Osteocyte (in vitro differentiated cells): Measurements from ENCODE around the gene CLMN. TPM values are rescaled to one million over a fixed set of nuclear protein-coding genes. Genes with fewer than 3 reads are reported as not detected.
"Not testable (repeated sequence)": the region's sequence is repeated elsewhere in the genome, so short reads cannot be mapped to it uniquely, and the experiment has no call there.

Experiments used
- DNase-seq: peaks from one replicate; pipeline ENCODE4 v3.0.0; 2021; ENCODE audit warnings: mixed read lengths; ENCODE audit not compliant: unreplicated experiment; ENCODE audit errors: extremely low spot score
- H3K27ac Mint-ChIP-seq: one replicate; pipeline ENCODE4 v1.8.0; 2021; ENCODE audit warnings: mild to moderate bottlenecking, mixed read lengths; ENCODE audit not compliant: unreplicated experiment
- H3K27me3 Mint-ChIP-seq: one replicate; pipeline ENCODE4 v1.8.0; 2021; ENCODE audit warnings: mixed read lengths; ENCODE audit not compliant: unreplicated experiment
- H3K36me3 Mint-ChIP-seq: one replicate; pipeline ENCODE4 v1.8.0; 2021; ENCODE audit warnings: mixed read lengths; ENCODE audit not compliant: unreplicated experiment
- H3K4me1 Mint-ChIP-seq: one replicate; pipeline ENCODE4 v1.8.0; 2021; ENCODE audit warnings: mixed read lengths; ENCODE audit not compliant: unreplicated experiment
- H3K4me3 Mint-ChIP-seq: one replicate; pipeline ENCODE4 v1.8.0; 2021; ENCODE audit warnings: mild to moderate bottlenecking, moderate library complexity, mixed read lengths; ENCODE audit not compliant: unreplicated experiment
- H3K9me3 Mint-ChIP-seq: one replicate; pipeline ENCODE4 v1.8.0; 2021; ENCODE audit warnings: mixed read lengths; ENCODE audit not compliant: unreplicated experiment
- CTCF ChIP-seq: fragments of 200-600 bp; sonication (generic); IDR thresholded peaks from 2 replicates; pipeline ENCODE4 v1.5.0; 2021; ENCODE audit warnings: antibody characterized with exemption, mild to moderate bottlenecking, moderate library complexity
- total RNA-seq: library from RNA; stranded (reverse); gene quantifications from 2 replicates; pipeline ENCODE4 v1.2.1, GENCODE V29; 2021

CLMN gene
- total RNA-seq, 1 donor from 2014 or later = 5.4 TPM

GRCh38 chr14:95138876-95139275 lies 180.8 kb downstream of the CLMN start:
- Mint-ChIP-seq H3K4me3 (no peak overlapping the region), H3K27ac (no peak overlapping the region), H3K36me3 (no peaks in the 10 kb centered on the region), H3K27me3 (no peaks in the 10 kb centered on the region), H3K9me3 (no peaks in the 10 kb centered on the region), H3K4me1 (peaks cover 45% of the 10 kb centered on the region)
- TF ChIP-seq CTCF = no peak
- DNase-seq = no peak

GRCh38 chr14:95138455-95138854 lies 181.3 kb downstream of the CLMN start:
- H3K4me3 Mint-ChIP-seq, DNase-seq, H3K9me3 Mint-ChIP-seq, H3K36me3 Mint-ChIP-seq, H3K27me3 Mint-ChIP-seq: not testable (repeated sequence)
- peak overlapping the region; percentile 15 for H3K27ac Mint-ChIP-seq
- peaks cover 43% of the 10 kb centered on the region for H3K4me1 Mint-ChIP-seq

GRCh38 chr14:95137804-95138167 lies 181.9 kb downstream of the CLMN start:
- H3K27me3 Mint-ChIP-seq = no peaks in the 10 kb centered on the region
- H3K4me3 Mint-ChIP-seq = no peak overlapping the region
- TF ChIP-seq CTCF = no peak
- peak overlapping the region; percentile 62 for H3K27ac Mint-ChIP-seq
- no peak for DNase-seq
- H3K9me3 Mint-ChIP-seq = no peaks in the 10 kb centered on the region
- H3K4me1 Mint-ChIP-seq = peaks cover 44% of the 10 kb centered on the region
- peaks cover 7% of the 10 kb centered on the region for H3K36me3 Mint-ChIP-seq

GRCh38 chr14:95137164-95137803 lies 182.4 kb downstream of the CLMN start:
- Mint-ChIP-seq H3K27ac (peak overlapping the region; percentile 62), H3K9me3 (no peaks in the 10 kb centered on the region), H3K27me3 (no peaks in the 10 kb centered on the region), H3K4me3 (no peak overlapping the region), H3K4me1 (peaks cover 41% of the 10 kb centered on the region), H3K36me3 (peaks cover 12% of the 10 kb centered on the region)
- DNase-seq = no peak
- TF ChIP-seq CTCF = no peak

GRCh38 chr14:95136631-95137030 lies 183.1 kb downstream of the CLMN start:
- no peak for DNase-seq
- peaks cover 41% of the 10 kb centered on the region for H3K4me1 Mint-ChIP-seq
- H3K4me3 Mint-ChIP-seq = no peak overlapping the region
- H3K27ac Mint-ChIP-seq = no peak overlapping the region
- H3K9me3 Mint-ChIP-seq = no peaks in the 10 kb centered on the region
- peaks cover 16% of the 10 kb centered on the region for H3K36me3 Mint-ChIP-seq
- no peaks in the 10 kb centered on the region for H3K27me3 Mint-ChIP-seq
- TF ChIP-seq CTCF = no peak
